Hippocampal formation (tissue), 2 donors: Measurements from ENCODE around the gene VPS36.
"Not testable (repeated sequence)": the region's sequence is repeated elsewhere in the genome, so short reads cannot be mapped to it uniquely, and the experiment has no call there.

Source experiments
- DNase-seq, 2 donors: peaks; one replicate each; lab custom pipeline; 2025; lab: John Stamatoyannopoulos, UW

Gene VPS36

GRCh38 chr13:52450012-52450792, at the start of gene VPS36:
TSS of gene VPS36 (minus strand) at chr13:52450634. CDS start at chr13:52450594, 40 bp downstream.
- DNase-seq = peak; percentile 92 to 97

- DNase-seq = not testable (repeated sequence)
These were observed 47.5 kb upstream of the VPS36 start for GRCh38 chr13:52497979-52498378.

- DNase-seq = not testable (repeated sequence)
These were observed 43.8 kb upstream of the VPS36 start for GRCh38 chr13:52494241-52494640.

- not testable (repeated sequence) for DNase-seq
These were observed 40.6 kb upstream of the VPS36 start for GRCh38 chr13:52491015-52491414.

- not testable (repeated sequence) for DNase-seq
These were observed 38.3 kb upstream of the VPS36 start for GRCh38 chr13:52488763-52489162.

GRCh38 chr13:52487078-52487477, 36.6 kb upstream of the VPS36 start:
- not testable (repeated sequence) for DNase-seq

GRCh38 chr13:52480677-52481428, 30.4 kb upstream of the VPS36 start:
- DNase-seq = not testable (repeated sequence)

- not testable (repeated sequence) for DNase-seq
These were observed 18.1 kb upstream of the VPS36 start for GRCh38 chr13:52468487-52468886.

GRCh38 chr13:52463526-52463925, 13.1 kb upstream of the VPS36 start:
- DNase-seq = no peak

- no peak for DNase-seq
These were observed 10.8 kb upstream of the VPS36 start for GRCh38 chr13:52461265-52461664.

GRCh38 chr13:52459668-52460067, 9.2 kb upstream of the VPS36 start:
- no peak for DNase-seq

GRCh38 chr13:52455677-52456041, 5.2 kb upstream of the VPS36 start:
- peak in 1 of 2 donors; percentile 64 for DNase-seq

GRCh38 chr13:52454820-52455676, 4.6 kb upstream of the VPS36 start, which contains the start of gene CKAP2:
TSS of gene CKAP2 (plus strand) at chr13:52455478. CDS start at chr13:52455557, 79 bp downstream.
- DNase-seq = peak; percentile 83 to 87

- no peak for DNase-seq
These were observed 4.0 kb upstream of the VPS36 start for GRCh38 chr13:52454459-52454819.

- DNase-seq = no peak
These were observed 2.0 kb upstream of the VPS36 start for GRCh38 chr13:52452470-52452869.

- DNase-seq = no peak
These were observed 836 bp upstream of the VPS36 start for GRCh38 chr13:52451135-52451804.

- no peak for DNase-seq
These were observed 321 bp upstream of the VPS36 start for GRCh38 chr13:52450793-52451116.

- no peak for DNase-seq
These were observed 963 bp downstream of the VPS36 start for GRCh38 chr13:52449331-52450011.

- no peak for DNase-seq
These were observed 2.5 kb downstream of the VPS36 start for GRCh38 chr13:52447815-52448552.

- DNase-seq = no peak
These were observed 3.1 kb downstream of the VPS36 start for GRCh38 chr13:52447354-52447753.
